Mesodermal cell (in vitro differentiated cells): ENCODE results near the gene TRAF6.

Source experiments
- H3K27ac ChIP-seq: 2 replicates; pipeline ENCODE4 v1.7.0; 2013; ENCODE audit warnings: mild to moderate bottlenecking, low read depth, low read length, moderate library complexity; ENCODE audit not compliant: severe bottlenecking
- H3K36me3 ChIP-seq: 2 replicates; pipeline ENCODE4 v1.7.1; 2013; ENCODE audit warnings: mild to moderate bottlenecking, low read length, moderate library complexity; ENCODE audit not compliant: control insufficient read depth, insufficient read depth
- H3K4me1 ChIP-seq: one replicate; pipeline ENCODE4 v1.7.1; 2013; ENCODE audit warnings: mild to moderate bottlenecking, low read length; ENCODE audit not compliant: insufficient read depth, control insufficient read depth, poor library complexity, severe bottlenecking
- H3K4me3 ChIP-seq: 2 replicates; pipeline ENCODE4 v1.7.0; 2013; ENCODE audit warnings: low read length, control low read depth, mild to moderate bottlenecking; ENCODE audit not compliant: insufficient read depth, poor library complexity, severe bottlenecking; ENCODE audit errors: extremely low read depth
- H3K9me3 ChIP-seq: 2 replicates; pipeline ENCODE4 v1.7.1; 2013; ENCODE audit warnings: mild to moderate bottlenecking, low read length, moderate library complexity; ENCODE audit not compliant: control insufficient read depth
- WGBS, 2 experiments: methylation state at CpG; one replicate each; pipeline ENCODE4 v1.1.5; 2013; ENCODE audit warnings: missing lambda C conversion rate in 2 of 2; ENCODE audit not compliant: insufficient coverage in 2 of 2; 5-methylcytosine and 5-hydroxymethylcytosine counted together

TRAF6 gene

GRCh38 chr11:36458129-36458915 is 51.8 kb downstream of the TRAF6 start:
- Histone ChIP-seq H3K27ac (no peak overlapping the region), H3K4me3 (no peak overlapping the region), H3K4me1 (peaks cover 49% of the 10 kb centered on the region), H3K9me3 (no peaks in the 10 kb centered on the region), H3K36me3 (peaks cover 50% of the 10 kb centered on the region)
- WGBS, 2 experiments, result 91 to 99% methylated on average over 4 to 5 of the region's 8 CpGs

GRCh38 chr11:36456156-36456555 is 53.9 kb downstream of the TRAF6 start:
- peaks cover 53% of the 10 kb centered on the region for H3K4me1 ChIP-seq
- peaks cover 55% of the 10 kb centered on the region for H3K36me3 ChIP-seq
- 88 to 91% methylated on average over 4 to 5 of the region's 6 CpGs for WGBS, 2 experiments
- H3K4me3 ChIP-seq, result no peak overlapping the region
- no peaks in the 10 kb centered on the region for H3K9me3 ChIP-seq
- H3K27ac ChIP-seq, result peak overlapping the region; percentile 89

- no peak overlapping the region for H3K4me3 ChIP-seq
- 64 to 67% methylated on average over 5 to 10 of the region's 11 CpGs for WGBS, 2 experiments
- H3K36me3 ChIP-seq, result peaks cover 55% of the 10 kb centered on the region
- H3K4me1 ChIP-seq, result peaks cover 57% of the 10 kb centered on the region
- peak overlapping the region; percentile 89 for H3K27ac ChIP-seq
- no peaks in the 10 kb centered on the region for H3K9me3 ChIP-seq
Observed at GRCh38 chr11:36455658-36456111, 54.4 kb downstream of the TRAF6 start.

- H3K4me3 ChIP-seq, result no peak overlapping the region
Observed at GRCh38 chr11:36454941-36455631, 55.0 kb downstream of the TRAF6 start.

GRCh38 chr11:36454551-36454940 is 55.5 kb downstream of the TRAF6 start:
- Histone ChIP-seq H3K4me1 (peaks cover 57% of the 10 kb centered on the region), H3K36me3 (peaks cover 65% of the 10 kb centered on the region), H3K9me3 (no peaks in the 10 kb centered on the region), H3K4me3 (no peak overlapping the region), H3K27ac (peak overlapping the region; percentile 89)
- WGBS, 2 experiments, result 86 to 88% methylated on average over 17 to 18 of the region's 18 CpGs

More at GRCh38 chr11:36454941-36455631, 55.0 kb downstream of the TRAF6 start:
- WGBS, 2 experiments, result 46 to 58% methylated on average over 14 to 15 of the region's 17 CpGs
- no peaks in the 10 kb centered on the region for H3K9me3 ChIP-seq
- peaks cover 60% of the 10 kb centered on the region for H3K36me3 ChIP-seq
- H3K27ac ChIP-seq, result peak overlapping the region; percentile 89
- H3K4me1 ChIP-seq, result peaks cover 57% of the 10 kb centered on the region

GRCh38 chr11:36453678-36454077 is 56.4 kb downstream of the TRAF6 start:
- Histone ChIP-seq H3K36me3 (peaks cover 72% of the 10 kb centered on the region), H3K27ac (no peak overlapping the region), H3K4me3 (no peak overlapping the region), H3K9me3 (no peaks in the 10 kb centered on the region), H3K4me1 (peaks cover 53% of the 10 kb centered on the region)
- WGBS, 2 experiments, result 88 to 90% methylated on average over 3 of the region's 3 CpGs

GRCh38 chr11:36452961-36453360 is 57.1 kb downstream of the TRAF6 start:
- Histone ChIP-seq H3K4me1 (peaks cover 51% of the 10 kb centered on the region), H3K36me3 (peaks cover 77% of the 10 kb centered on the region), H3K27ac (peak overlapping the region; percentile 47), H3K4me3 (no peak overlapping the region), H3K9me3 (no peaks in the 10 kb centered on the region)
- WGBS, 2 experiments, result no CpG with 5 or more reads among the region's 1 CpG

GRCh38 chr11:36452236-36452940 is 57.7 kb downstream of the TRAF6 start:
- Histone ChIP-seq H3K36me3 (peaks cover 75% of the 10 kb centered on the region), H3K4me1 (peaks cover 51% of the 10 kb centered on the region), H3K9me3 (no peaks in the 10 kb centered on the region), H3K27ac (peak overlapping the region; percentile 47), H3K4me3 (no peak overlapping the region)
- WGBS, 2 experiments, result 91 to 97% methylated on average over 1 to 4 of the region's 5 CpGs

- H3K4me3 ChIP-seq, result no peak overlapping the region
- 80 to 100% methylated on average over 1 of the region's 1 CpG for WGBS, 2 experiments
- peaks cover 77% of the 10 kb centered on the region for H3K36me3 ChIP-seq
- H3K4me1 ChIP-seq, result peaks cover 50% of the 10 kb centered on the region
- H3K9me3 ChIP-seq, result no peaks in the 10 kb centered on the region
- H3K27ac ChIP-seq, result no peak overlapping the region
Observed at GRCh38 chr11:36451681-36452080, 58.4 kb downstream of the TRAF6 start.

GRCh38 chr11:36451045-36451444 is 59.0 kb downstream of the TRAF6 start:
- Histone ChIP-seq H3K9me3 (no peaks in the 10 kb centered on the region), H3K4me3 (no peak overlapping the region), H3K27ac (no peak overlapping the region), H3K36me3 (peaks cover 78% of the 10 kb centered on the region), H3K4me1 (peaks cover 43% of the 10 kb centered on the region)
- WGBS, 2 experiments, result 95 to 96% methylated on average over 6 of the region's 6 CpGs
